Measurements from ENCODE around the gene CTSV. TPM values are rescaled to one million over a fixed set of nuclear protein-coding genes. Genes with fewer than 3 reads are reported as not detected.
"Not testable (repeated sequence)": the region's sequence is repeated elsewhere in the genome, so short reads cannot be mapped to it uniquely, and the experiment has no call there.

The CTSV gene
- total RNA-seq, 2 experiments from 2014 or later: 0.71 to 0.74 TPM

DNA sequence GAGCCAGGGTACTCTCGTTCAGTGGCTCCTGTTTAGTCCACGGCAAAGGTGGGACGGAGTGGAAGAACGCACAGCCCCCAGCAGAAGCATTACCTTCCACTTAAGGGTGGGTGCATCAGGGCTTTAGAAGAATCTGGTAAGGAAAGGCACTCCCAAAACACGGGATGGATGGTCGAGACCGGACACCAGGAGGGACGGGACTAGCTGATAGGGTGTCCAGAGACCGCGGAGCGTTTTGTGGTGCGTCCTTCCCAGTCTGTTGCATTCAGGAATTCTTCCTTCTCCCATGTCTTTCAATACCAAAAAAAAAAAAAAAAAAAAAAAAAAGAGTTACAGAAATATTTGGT lies 545 bp upstream of the CTSV start:
- Mint-ChIP-seq H3K27ac (no peak overlapping the region), H3K36me3 (ENCODE audit: low read depth) (no peaks in the 10 kb centered on the region), H3K4me3 (peak overlapping the region; percentile 77), H3K4me1 (peaks cover 3% of the 10 kb centered on the region), H3K9me3 (ENCODE audit: low read depth) (no peaks in the 10 kb centered on the region), H3K27me3 (peaks cover 43% of the 10 kb centered on the region)
- intact Hi-C loops (cut with DNase I, micrococcal nuclease): loop anchor here in 1 of 2 experiments (1.0 to 10.0 kb wide), 3 partner anchors 23 to 165 kb away; no protein-coding TSS in a partner anchor
- POLR2A ChIA-PET: no interaction called here
- no peak for DNase-seq
- CTCF ChIA-PET: no interaction called here
- ATAC-seq: no peak

GRCh38 chr9:97023505-97023904 lies 15.4 kb downstream of the CTSV start:
- H3K27me3 Mint-ChIP-seq; H3K4me3 Mint-ChIP-seq; H3K9me3 Mint-ChIP-seq (ENCODE audit: low read depth); H3K36me3 Mint-ChIP-seq (ENCODE audit: low read depth); intact Hi-C loops (cut with DNase I, micrococcal nuclease); H3K27ac Mint-ChIP-seq; H3K4me1 Mint-ChIP-seq; DNase-seq; POLR2A ChIA-PET; ATAC-seq; CTCF ChIA-PET: not testable (repeated sequence)

GRCh38 chr9:97013151-97014132 lies 25.5 kb downstream of the CTSV start:
- H3K27me3 Mint-ChIP-seq; POLR2A ChIA-PET; H3K9me3 Mint-ChIP-seq (ENCODE audit: low read depth); H3K36me3 Mint-ChIP-seq (ENCODE audit: low read depth): not testable (repeated sequence)
- CTCF ChIA-PET: interaction anchor here (0.5 kb wide), 1 partner anchor 27 kb away, joined by 3 read pairs; no protein-coding TSS in a partner anchor
- intact Hi-C loops (cut with DNase I, micrococcal nuclease): loop anchor here in 1 of 2 experiments (2.0 to 10.0 kb wide), 4 partner anchors 25 to 621 kb away; partner anchors contain the start of genes CTSV, NCBP1, TDRD7 and TSTD2
- ATAC-seq: peak; percentile 97
- peak; percentile 82 for DNase-seq
- Mint-ChIP-seq H3K27ac (peak overlapping the region; percentile 93), H3K4me1 (peaks cover 12% of the 10 kb centered on the region), H3K4me3 (peak overlapping the region; percentile 84)

DNA sequence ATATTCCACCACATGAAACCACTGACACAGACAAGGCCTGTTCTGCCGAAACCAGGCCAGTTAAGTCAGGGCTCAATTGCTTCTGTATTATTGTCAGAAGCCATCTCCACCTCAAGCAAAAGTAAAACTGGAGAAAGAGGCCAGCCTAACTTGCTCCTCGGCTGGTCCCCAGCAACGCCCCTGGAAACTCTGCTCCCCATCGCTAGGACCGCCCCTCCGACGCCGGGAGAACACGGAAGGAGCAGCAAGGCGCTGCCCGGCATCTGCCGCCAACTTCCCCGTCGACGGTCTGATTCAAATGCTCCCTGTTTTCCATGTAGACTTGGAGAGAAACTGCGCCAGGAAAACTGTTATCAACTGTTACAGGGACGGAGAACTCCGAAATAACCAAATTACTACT lies 26.3 kb downstream of the CTSV start:
- Mint-ChIP-seq H3K4me3 (peak overlapping the region; percentile 84), H3K4me1 (peaks cover 12% of the 10 kb centered on the region), H3K27ac (peak overlapping the region; percentile 85)
- H3K36me3 Mint-ChIP-seq (ENCODE audit: low read depth); H3K9me3 Mint-ChIP-seq (ENCODE audit: low read depth); POLR2A ChIA-PET; H3K27me3 Mint-ChIP-seq; CTCF ChIA-PET: not testable (repeated sequence)
- peak; percentile 24 for DNase-seq
- intact Hi-C loops (cut with DNase I, micrococcal nuclease): loop anchor here in 1 of 2 experiments (2.0 to 10.0 kb wide), 4 partner anchors 26 to 622 kb away; partner anchors contain the start of genes CTSV, NCBP1, TDRD7 and TSTD2
- ATAC-seq: peak; percentile 72

GRCh38 chr9:97002195-97002594 lies 36.7 kb downstream of the CTSV start:
- POLR2A ChIA-PET: not testable (repeated sequence)

GRCh38 chr9:97001338-97001737 lies 37.6 kb downstream of the CTSV start:
- H3K9me3 Mint-ChIP-seq (ENCODE audit: low read depth); POLR2A ChIA-PET; H3K4me3 Mint-ChIP-seq; H3K27me3 Mint-ChIP-seq; CTCF ChIA-PET; intact Hi-C loops (cut with DNase I, micrococcal nuclease); ATAC-seq; H3K36me3 Mint-ChIP-seq (ENCODE audit: low read depth); DNase-seq: not testable (repeated sequence)
- peak overlapping the region; percentile 83 for H3K27ac Mint-ChIP-seq
- peaks cover 43% of the 10 kb centered on the region for H3K4me1 Mint-ChIP-seq

More at GRCh38 chr9:97002195-97002594, 36.7 kb downstream of the CTSV start:
- H3K27me3 Mint-ChIP-seq; intact Hi-C loops (cut with DNase I, micrococcal nuclease); H3K4me3 Mint-ChIP-seq; H3K9me3 Mint-ChIP-seq (ENCODE audit: low read depth); DNase-seq; H3K36me3 Mint-ChIP-seq (ENCODE audit: low read depth); ATAC-seq; H3K27ac Mint-ChIP-seq: not testable (repeated sequence)
- CTCF ChIA-PET: interaction anchor here (0.7 kb wide), 1 partner anchor 61 kb away, joined by 4 read pairs; no protein-coding TSS in a partner anchor
- peaks cover 38% of the 10 kb centered on the region for H3K4me1 Mint-ChIP-seq

DNA sequence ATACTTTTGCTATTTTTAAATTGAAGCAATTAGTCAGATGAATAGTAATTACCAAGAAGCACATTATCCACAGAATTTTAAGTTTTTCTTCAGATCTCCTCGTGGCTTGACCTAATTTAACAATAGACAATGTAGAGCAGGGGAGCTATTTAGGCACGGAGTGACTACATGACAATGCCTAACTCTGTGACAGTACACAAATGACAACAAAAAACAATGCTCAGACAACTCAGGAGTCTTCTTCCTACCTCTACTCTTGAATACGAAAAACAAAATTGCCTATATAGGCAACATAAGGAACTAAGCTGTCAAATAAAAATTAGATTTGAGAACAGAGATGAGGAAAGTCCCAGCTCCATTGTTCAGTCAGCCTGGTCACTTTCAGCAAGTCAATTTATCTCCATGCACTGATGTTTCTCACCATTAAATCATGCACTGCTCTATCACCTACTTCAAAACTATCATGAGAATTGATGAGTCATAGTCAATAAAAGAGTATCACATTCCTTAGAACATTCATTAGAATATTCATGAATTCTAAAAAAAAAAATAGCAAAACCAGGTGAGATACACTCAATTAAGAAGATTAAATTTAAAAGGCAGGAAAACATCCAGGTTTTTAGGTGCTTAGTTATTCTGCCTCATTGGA lies 38.7 kb downstream of the CTSV start:
- H3K4me3 Mint-ChIP-seq: peak overlapping the region; percentile 35
- peak overlapping the region; percentile 83 for H3K27ac Mint-ChIP-seq
- H3K27me3 Mint-ChIP-seq; H3K9me3 Mint-ChIP-seq (ENCODE audit: low read depth); POLR2A ChIA-PET; intact Hi-C loops (cut with DNase I, micrococcal nuclease); DNase-seq; CTCF ChIA-PET; H3K36me3 Mint-ChIP-seq (ENCODE audit: low read depth): not testable (repeated sequence)
- H3K4me1 Mint-ChIP-seq: peaks cover 43% of the 10 kb centered on the region
- ATAC-seq: peak; percentile 83

GRCh38 chr9:96999733-97000132 lies 39.2 kb downstream of the CTSV start:
- H3K4me1 Mint-ChIP-seq: peaks cover 43% of the 10 kb centered on the region
- H3K27me3 Mint-ChIP-seq; H3K4me3 Mint-ChIP-seq; H3K36me3 Mint-ChIP-seq (ENCODE audit: low read depth); H3K9me3 Mint-ChIP-seq (ENCODE audit: low read depth); intact Hi-C loops (cut with DNase I, micrococcal nuclease); CTCF ChIA-PET; POLR2A ChIA-PET; ATAC-seq; DNase-seq: not testable (repeated sequence)
- H3K27ac Mint-ChIP-seq: peak overlapping the region; percentile 73

- not testable (repeated sequence) for ATAC-seq, H3K27ac Mint-ChIP-seq
Measured at GRCh38 chr9:96997009-96997701, 41.8 kb downstream of the CTSV start.

DNA sequence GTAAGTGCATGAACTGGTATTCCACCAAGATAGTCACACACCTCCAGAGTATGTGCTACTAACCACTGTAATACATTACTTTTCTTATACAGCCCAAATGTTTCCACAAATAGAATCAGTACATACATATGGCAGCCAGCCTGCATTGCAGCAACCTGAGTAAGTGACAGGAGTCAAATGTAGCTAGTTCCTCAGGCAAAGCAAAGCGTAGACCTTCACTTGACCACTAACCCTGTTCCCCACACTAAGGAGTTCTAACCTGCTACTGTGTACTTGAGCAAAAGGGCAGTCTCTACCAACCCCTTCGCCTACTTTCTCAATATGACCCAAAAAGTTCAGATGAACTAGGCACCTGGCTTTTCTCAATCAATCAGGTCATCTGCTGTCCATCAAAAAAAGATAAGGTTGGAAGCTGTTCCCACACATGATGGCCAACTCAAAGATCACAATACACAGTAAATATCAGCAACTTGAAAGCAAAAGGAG lies 44.4 kb downstream of the CTSV start:
- H3K9me3 Mint-ChIP-seq (ENCODE audit: low read depth); H3K27ac Mint-ChIP-seq; intact Hi-C loops (cut with DNase I, micrococcal nuclease); H3K36me3 Mint-ChIP-seq (ENCODE audit: low read depth); DNase-seq; ATAC-seq; H3K27me3 Mint-ChIP-seq; H3K4me3 Mint-ChIP-seq; POLR2A ChIA-PET; CTCF ChIA-PET: not testable (repeated sequence)
- peaks cover 29% of the 10 kb centered on the region for H3K4me1 Mint-ChIP-seq

More at GRCh38 chr9:96997009-96997701, 41.8 kb downstream of the CTSV start:
- H3K4me3 Mint-ChIP-seq; H3K36me3 Mint-ChIP-seq (ENCODE audit: low read depth); intact Hi-C loops (cut with DNase I, micrococcal nuclease); CTCF ChIA-PET; POLR2A ChIA-PET; H3K9me3 Mint-ChIP-seq (ENCODE audit: low read depth); DNase-seq; H3K27me3 Mint-ChIP-seq: not testable (repeated sequence)
- H3K4me1 Mint-ChIP-seq: peaks cover 37% of the 10 kb centered on the region

GRCh38 chr9:96992303-96992702 lies 46.6 kb downstream of the CTSV start:
- H3K4me3 Mint-ChIP-seq; CTCF ChIA-PET; DNase-seq; intact Hi-C loops (cut with DNase I, micrococcal nuclease); H3K27ac Mint-ChIP-seq; H3K36me3 Mint-ChIP-seq (ENCODE audit: low read depth); H3K27me3 Mint-ChIP-seq; POLR2A ChIA-PET; H3K9me3 Mint-ChIP-seq (ENCODE audit: low read depth): not testable (repeated sequence)
- H3K4me1 Mint-ChIP-seq: peaks cover 27% of the 10 kb centered on the region
- ATAC-seq: peak; percentile 34

Data from activated CD4-positive, alpha-beta T cell treated with anti-CD3 and anti-CD28 coated beads for 36 hours (primary cell).